ENCODE data around the gene ACBD6.

DNA sequence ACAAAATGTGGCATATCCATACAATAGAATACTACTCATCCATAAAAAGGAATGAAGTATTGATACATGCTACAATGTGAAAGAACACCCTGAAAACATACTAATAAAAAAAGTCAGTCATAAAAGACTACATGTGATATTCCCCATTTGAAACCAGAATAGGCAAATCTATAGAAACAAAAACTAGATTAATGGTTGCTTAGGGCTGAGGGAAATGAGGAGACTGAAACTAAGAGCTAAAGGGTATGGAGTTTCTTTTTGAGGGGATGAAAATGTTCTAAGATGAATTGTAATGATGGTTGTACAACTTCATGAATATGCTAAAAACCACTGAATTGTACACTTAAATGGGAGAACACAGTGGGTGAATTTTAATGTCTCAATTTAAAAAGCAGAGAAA lies 50.9 kb downstream of the ACBD6 start:
- TF ChIP-seq, protein P1, sequence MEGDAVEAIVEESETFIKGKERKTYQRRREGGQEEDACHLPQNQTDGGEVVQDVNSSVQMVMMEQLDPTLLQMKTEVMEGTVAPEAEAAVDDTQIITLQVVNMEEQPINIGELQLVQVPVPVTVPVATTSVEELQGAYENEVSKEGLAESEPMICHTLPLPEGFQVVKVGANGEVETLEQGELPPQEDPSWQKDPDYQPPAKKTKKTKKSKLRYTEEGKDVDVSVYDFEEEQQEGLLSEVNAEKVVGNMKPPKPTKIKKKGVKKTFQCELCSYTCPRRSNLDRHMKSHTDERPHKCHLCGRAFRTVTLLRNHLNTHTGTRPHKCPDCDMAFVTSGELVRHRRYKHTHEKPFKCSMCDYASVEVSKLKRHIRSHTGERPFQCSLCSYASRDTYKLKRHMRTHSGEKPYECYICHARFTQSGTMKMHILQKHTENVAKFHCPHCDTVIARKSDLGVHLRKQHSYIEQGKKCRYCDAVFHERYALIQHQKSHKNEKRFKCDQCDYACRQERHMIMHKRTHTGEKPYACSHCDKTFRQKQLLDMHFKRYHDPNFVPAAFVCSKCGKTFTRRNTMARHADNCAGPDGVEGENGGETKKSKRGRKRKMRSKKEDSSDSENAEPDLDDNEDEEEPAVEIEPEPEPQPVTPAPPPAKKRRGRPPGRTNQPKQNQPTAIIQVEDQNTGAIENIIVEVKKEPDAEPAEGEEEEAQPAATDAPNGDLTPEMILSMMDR (IDR thresholded peaks at IDR 0.05) = no peak
- no peak for TF ChIP-seq POLR2A (IDR thresholded peaks at IDR 0.05)
